ENCODE data around the gene CPA4.

- TF ChIP-seq EZH2phosphoT487 (IDR thresholded peaks at IDR 0.05; ENCODE audit: insufficient read depth, low read depth) (no peak), EZH2 (IDR thresholded peaks at IDR 0.05; ENCODE audit: insufficient read depth, poor library complexity, severe bottlenecking) (no peak)
These were observed 11.9 kb downstream of the CPA4 start for GRCh38 chr7:130304878-130305277.
